Muscle of arm (tissue), 12 donors: ENCODE data around the gene CLCN2. TPM values are rescaled to one million over a fixed set of nuclear protein-coding genes. Genes with fewer than 3 reads are reported as not detected.

ENCODE experiments used
- DNase-seq: peaks from one replicate; pipeline ENCODE4 v3.0.0-alpha.2; 2013
- polyA plus RNA-seq, 12 donors: library from polyadenylated mRNA; unstranded; fragments of 120-200 nt; gene quantifications; one replicate each; pipeline ENCODE4 v1.2.1, GENCODE V29; 2013; ENCODE audit not compliant: insufficient read length in 12 of 12

Gene CLCN2
- polyA plus RNA-seq, 12 donors: 1.9 to 13.6 (median 3.6) TPM; not detected in 1

- DNase-seq: no peak
These were observed 34.2 kb downstream of the CLCN2 start for GRCh38 chr3:184327171-184327570.

GRCh38 chr3:184325715-184326369 is 35.6 kb downstream of the CLCN2 start:
- no peak for DNase-seq

GRCh38 chr3:184325269-184325668 is 36.1 kb downstream of the CLCN2 start:
- no peak for DNase-seq

GRCh38 chr3:184323696-184324095 is 37.7 kb downstream of the CLCN2 start:
- no peak for DNase-seq

- DNase-seq: no peak
These were observed 38.5 kb downstream of the CLCN2 start for GRCh38 chr3:184322731-184323487.

- DNase-seq: no peak
These were observed 39.7 kb downstream of the CLCN2 start for GRCh38 chr3:184321666-184322065.

GRCh38 chr3:184320104-184320445 is 41.3 kb downstream of the CLCN2 start:
- peak; percentile 86 for DNase-seq

GRCh38 chr3:184317201-184317600 is 44.2 kb downstream of the CLCN2 start:
- DNase-seq: no peak

GRCh38 chr3:184316792-184317191 is 44.6 kb downstream of the CLCN2 start:
- DNase-seq: no peak

- no peak for DNase-seq
These were observed 45.3 kb downstream of the CLCN2 start for GRCh38 chr3:184315871-184316661.

- DNase-seq: no peak
These were observed 45.9 kb downstream of the CLCN2 start for GRCh38 chr3:184315543-184315867.

- peak; percentile 85 for DNase-seq
These were observed 46.5 kb downstream of the CLCN2 start for GRCh38 chr3:184314700-184315542.

GRCh38 chr3:184314363-184314699 is 47.1 kb downstream of the CLCN2 start, which contains the start of gene EIF4G1:
Gene EIF4G1 (plus strand): TSS chr3:184314606. CDS start chr3:184315797, 1,191 bp downstream.
- peak; percentile 92 for DNase-seq

GRCh38 chr3:184311633-184312032 is 49.8 kb downstream of the CLCN2 start:
- DNase-seq: no peak

- DNase-seq: no peak
These were observed 52.7 kb downstream of the CLCN2 start for GRCh38 chr3:184308744-184309143.

- DNase-seq: no peak
These were observed 53.5 kb downstream of the CLCN2 start for GRCh38 chr3:184307915-184308314.

GRCh38 chr3:184306341-184306972 is 54.9 kb downstream of the CLCN2 start:
- no peak for DNase-seq

- no peak for DNase-seq
These were observed 55.8 kb downstream of the CLCN2 start for GRCh38 chr3:184305577-184305976.

GRCh38 chr3:184300378-184300720 is 61.1 kb downstream of the CLCN2 start:
- DNase-seq: no peak

- DNase-seq: no peak
These were observed 61.7 kb downstream of the CLCN2 start for GRCh38 chr3:184299488-184300377.
